CD14-positive monocyte (primary cell): ENCODE measurements around the gene C3orf52. TPM values are rescaled to one million over a fixed set of nuclear protein-coding genes. Genes with fewer than 3 reads are reported as not detected.
A peak's percentile ranks its signal among the peaks of the same experiment; 100 is the strongest.

ENCODE experiments used
- DNase-seq, 3 donors: peaks; one replicate each; pipeline ENCODE4 v3.0.0-alpha.2; 2011 to 2022
- H2AFZ ChIP-seq: 2 replicates; pipeline ENCODE4 v1.6.0; 2012; ENCODE audit warnings: mild to moderate bottlenecking, low read depth, low read length, inconsistent platforms; ENCODE audit not compliant: insufficient read depth, poor library complexity, severe bottlenecking
- H3K27ac ChIP-seq, 2 donors: 1 replicate in 1 of 2; 2 replicates in 1 of 2; pipeline ENCODE4 v1.5.1; 2012 to 2013; ENCODE audit warnings: low read length in 2 of 2, control low read depth in 1 of 2, inconsistent platforms in 1 of 2, low read depth in 1 of 2, mild to moderate bottlenecking in 1 of 2
- H3K27me3 ChIP-seq, 2 donors: one replicate each; pipeline versions ENCODE4 v1.6.0 to v1.6.1; 2011 to 2013; ENCODE audit warnings: low read length in 2 of 2; ENCODE audit not compliant: control insufficient read depth in 2 of 2, insufficient read depth in 2 of 2
- H3K36me3 ChIP-seq, 2 donors: replicated peaks in 1 of 2; 1 replicate in 1 of 2; 2 replicates in 1 of 2; pipeline versions ENCODE4 v1.5.1 to v1.6.1; 2012 to 2013; ENCODE audit warnings: low read length in 2 of 2, control low read depth in 1 of 2, inconsistent platforms in 1 of 2, mild to moderate bottlenecking in 1 of 2; ENCODE audit not compliant: insufficient read depth in 2 of 2, control insufficient read depth in 1 of 2
- H3K4me1 ChIP-seq, 2 donors: 1 replicate in 1 of 2; 2 replicates in 1 of 2; pipeline versions ENCODE4 v1.5.1 to v1.6.1; 2012 to 2013; ENCODE audit warnings: low read length in 2 of 2, control low read depth in 1 of 2, inconsistent platforms in 1 of 2, mild to moderate bottlenecking in 1 of 2, moderate library complexity in 1 of 2; ENCODE audit not compliant: insufficient read depth in 2 of 2, control insufficient read depth in 1 of 2
- H3K4me2 ChIP-seq: replicated peaks from 2 replicates; pipeline ENCODE3; 2012; ENCODE audit warnings: low read length, moderate library complexity, mild to moderate bottlenecking; ENCODE audit not compliant: poor library complexity, severe bottlenecking; ENCODE audit errors: extremely low read depth
- H3K4me3 ChIP-seq, 3 experiments: fragments of 200-600 bp in 1 of 3; sonication (generic) in 1 of 3; replicated peaks in 1 of 3; 1 replicate in 2 of 3; 2 replicates in 1 of 3; pipeline ENCODE4 v1.5.1; 2011 to 2013; ENCODE audit warnings: low read length in 3 of 3, mild to moderate bottlenecking in 3 of 3, control low read depth in 2 of 3, low read depth in 2 of 3, inconsistent platforms in 1 of 3, moderate library complexity in 1 of 3
- H3K79me2 ChIP-seq: 2 replicates; pipeline ENCODE4 v1.6.0; 2012; ENCODE audit warnings: mild to moderate bottlenecking, control low read depth, inconsistent platforms, low read length, moderate library complexity; ENCODE audit not compliant: insufficient read depth
- H3K9ac ChIP-seq: 2 replicates; pipeline ENCODE4 v1.6.0; 2017; ENCODE audit warnings: low read length, mild to moderate bottlenecking; ENCODE audit not compliant: insufficient read depth, poor library complexity, severe bottlenecking
- H3K9me3 ChIP-seq, 2 donors: replicated peaks in 1 of 2; 1 replicate in 1 of 2; 2 replicates in 1 of 2; pipeline versions ENCODE4 v1.5.1 to v1.6.1; 2012 to 2013; ENCODE audit warnings: low read length in 2 of 2, control low read depth in 1 of 2; ENCODE audit not compliant: control insufficient read depth in 1 of 2, insufficient read depth in 1 of 2
- H4K20me1 ChIP-seq: 2 replicates; pipeline ENCODE4 v1.6.0; 2012; ENCODE audit warnings: mild to moderate bottlenecking, low read length, control low read depth, moderate library complexity; ENCODE audit not compliant: insufficient read depth
- H3K27ac Mint-ChIP-seq, 7 donors: one replicate each; pipeline ENCODE4 v1.8.0; 2020; ENCODE audit warnings: mild to moderate bottlenecking in 7 of 7, mixed read lengths in 7 of 7, moderate library complexity in 6 of 7, inconsistent platforms in 2 of 7
- H3K27me3 Mint-ChIP-seq, 3 donors: one replicate each; pipeline ENCODE4 v1.8.0; 2021 to 2022; ENCODE audit warnings: low read depth in 3 of 3, mild to moderate bottlenecking in 3 of 3, mixed read lengths in 3 of 3, moderate library complexity in 3 of 3, inconsistent platforms in 1 of 3
- H3K36me3 Mint-ChIP-seq, 2 donors: one replicate each; pipeline ENCODE4 v1.8.0; 2020; ENCODE audit warnings: mixed read lengths in 2 of 2, inconsistent platforms in 1 of 2, mild to moderate bottlenecking in 1 of 2
- H3K4me1 Mint-ChIP-seq: one replicate; pipeline ENCODE4 v1.8.0; 2020; ENCODE audit warnings: mild to moderate bottlenecking, mixed read lengths
- H3K4me3 Mint-ChIP-seq, 2 donors: one replicate each; pipeline ENCODE4 v1.8.0; 2020; ENCODE audit warnings: mild to moderate bottlenecking in 2 of 2, mixed read lengths in 2 of 2, moderate library complexity in 1 of 2
- H3K9me3 Mint-ChIP-seq, 7 donors: one replicate each; pipeline ENCODE4 v1.8.0; 2020 to 2022; ENCODE audit warnings: mixed read lengths in 7 of 7, mild to moderate bottlenecking in 6 of 7, moderate library complexity in 6 of 7, inconsistent platforms in 2 of 7
- WGBS: methylation state at CpG from one replicate; pipeline ENCODE4 v1.1.5; 2013; ENCODE audit warnings: missing lambda C conversion rate; ENCODE audit not compliant: insufficient coverage; 5-methylcytosine and 5-hydroxymethylcytosine counted together
- intact Hi-C, 2 donors: fragments of 100-400 bp; cut with micrococcal nuclease; formaldehyde crosslinking; loops; one replicate each; pipeline versions ENCODE4 v1.15.0 to v1.15.1; 2023
- polyA plus RNA-seq, 3 donors: library from polyadenylated mRNA; depleted of rRNA in 1 of 3; unstranded in 2 of 3; stranded (reverse) in 1 of 3; fragments of 300-500 nt in 2 of 3; fragments of >200 nt in 1 of 3; fragmentation: Illumina TruSeq in 2 of 3; gene quantifications; 1 replicate in 2 of 3; 2 replicates in 1 of 3; pipeline ENCODE4 v1.2.3, GENCODE V29; 2012 to 2021
- TF ChIP-seq, protein P1 (sequence below): fragments of 200-600 bp; IDR thresholded peaks from one replicate; pipeline ENCODE4 v1.8.0; 2022; ENCODE audit warnings: antibody characterized with exemption, mild to moderate bottlenecking

C3orf52 gene
- polyA plus RNA-seq, 3 donors = not detected

DNA sequence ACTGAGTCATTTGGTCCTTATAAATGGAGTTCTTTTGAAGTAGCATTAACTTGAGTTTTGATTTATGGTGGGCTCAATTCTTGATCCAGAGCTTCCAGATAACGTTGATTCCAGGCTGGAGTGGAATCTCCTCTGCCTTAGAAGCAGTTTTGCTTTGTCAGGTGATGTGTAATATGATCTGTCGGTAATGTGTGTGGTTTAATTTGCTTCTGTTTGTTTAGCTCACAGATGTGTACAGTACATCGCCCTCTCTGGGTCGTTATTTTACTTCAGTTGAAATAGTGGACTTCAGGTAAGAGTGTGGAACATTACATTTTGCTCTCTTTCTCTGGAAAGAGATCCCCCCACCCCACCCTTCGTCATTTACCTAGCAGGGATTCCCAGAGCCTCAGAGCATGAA is 23.1 kb downstream of the C3orf52 start:
- Histone ChIP-seq H3K4me1 (no peaks in the 10 kb centered on the region), H3K9ac (no peak overlapping the region), H4K20me1 (no peaks in the 10 kb centered on the region), H3K27me3 (peaks cover 4 to 9% of the 10 kb centered on the region in 2 donors), H3K79me2 (no peaks in the 10 kb centered on the region), H3K4me2 (no peak overlapping the region), H2AFZ (no peak overlapping the region), H3K36me3 (no peaks in the 10 kb centered on the region), H3K9me3 (no peaks in the 10 kb centered on the region), H3K4me3 (no peak overlapping the region), H3K27ac (no peak overlapping the region)
- DNase-seq = no peak
- Mint-ChIP-seq H3K27ac (peak overlapping the region in 1 of 7 donors; percentile 65), H3K36me3 (no peaks in the 10 kb centered on the region), H3K4me1 (no peaks in the 10 kb centered on the region), H3K4me3 (peak overlapping the region in 1 of 2 donors; percentile 21), H3K27me3 (peaks cover 11 to 27% (median 24%) of the 10 kb centered on the region in 3 donors), H3K9me3 (no peaks in the 10 kb centered on the region)
- intact Hi-C loops = no loop called here
- TF ChIP-seq, protein P1, sequence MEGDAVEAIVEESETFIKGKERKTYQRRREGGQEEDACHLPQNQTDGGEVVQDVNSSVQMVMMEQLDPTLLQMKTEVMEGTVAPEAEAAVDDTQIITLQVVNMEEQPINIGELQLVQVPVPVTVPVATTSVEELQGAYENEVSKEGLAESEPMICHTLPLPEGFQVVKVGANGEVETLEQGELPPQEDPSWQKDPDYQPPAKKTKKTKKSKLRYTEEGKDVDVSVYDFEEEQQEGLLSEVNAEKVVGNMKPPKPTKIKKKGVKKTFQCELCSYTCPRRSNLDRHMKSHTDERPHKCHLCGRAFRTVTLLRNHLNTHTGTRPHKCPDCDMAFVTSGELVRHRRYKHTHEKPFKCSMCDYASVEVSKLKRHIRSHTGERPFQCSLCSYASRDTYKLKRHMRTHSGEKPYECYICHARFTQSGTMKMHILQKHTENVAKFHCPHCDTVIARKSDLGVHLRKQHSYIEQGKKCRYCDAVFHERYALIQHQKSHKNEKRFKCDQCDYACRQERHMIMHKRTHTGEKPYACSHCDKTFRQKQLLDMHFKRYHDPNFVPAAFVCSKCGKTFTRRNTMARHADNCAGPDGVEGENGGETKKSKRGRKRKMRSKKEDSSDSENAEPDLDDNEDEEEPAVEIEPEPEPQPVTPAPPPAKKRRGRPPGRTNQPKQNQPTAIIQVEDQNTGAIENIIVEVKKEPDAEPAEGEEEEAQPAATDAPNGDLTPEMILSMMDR = no peak
- 86% methylated on average over 1 of the region's 5 CpGs for WGBS

DNA sequence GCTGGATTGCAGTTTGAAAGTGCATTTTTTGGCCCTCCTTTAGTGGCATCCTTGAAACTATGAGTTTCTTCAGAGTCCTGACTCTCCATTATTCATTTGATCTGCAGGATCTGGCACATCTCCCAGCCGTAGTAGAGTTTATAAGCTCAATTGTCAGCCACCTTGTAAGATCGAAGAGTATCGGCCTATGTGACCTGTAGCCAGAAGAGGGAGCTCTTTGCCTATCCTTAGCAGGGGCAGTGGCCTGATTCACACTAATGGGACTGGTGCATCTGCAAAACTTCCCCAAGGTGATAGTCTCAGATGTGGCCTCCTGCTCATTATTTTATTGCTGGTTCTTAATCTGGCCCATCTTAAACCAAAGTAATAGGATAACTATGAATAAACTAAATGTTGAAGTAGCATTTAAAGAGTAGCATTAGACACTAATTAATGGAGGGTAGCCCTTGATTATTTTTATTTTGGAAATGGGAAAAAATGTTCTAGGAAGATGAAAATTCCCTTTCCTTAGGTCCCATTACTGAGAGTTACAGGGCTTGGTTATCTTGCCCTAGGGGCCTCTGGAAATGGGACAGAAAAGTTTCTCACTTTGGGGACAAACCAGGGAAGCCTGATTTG is 25.7 kb downstream of the C3orf52 start:
- WGBS = 0% methylated on average over 3 of the region's 3 CpGs
- H3K27ac Mint-ChIP-seq = no peak overlapping the region
- no peaks in the 10 kb centered on the region for H3K9me3 ChIP-seq

More for the DNA sequence above, 25.7 kb downstream of the C3orf52 start:
- no peak overlapping the region for H3K4me3 ChIP-seq
- H2AFZ ChIP-seq = no peak overlapping the region
- H3K4me1 Mint-ChIP-seq = peaks cover 6% of the 10 kb centered on the region
- peaks cover 0 to 1% of the 10 kb centered on the region in 2 donors for H3K4me1 ChIP-seq
- no peaks in the 10 kb centered on the region for H3K36me3 ChIP-seq
- peak; percentile 51 to 68 (median 60) for DNase-seq
- peaks cover 2 to 9% of the 10 kb centered on the region in 2 donors for H3K27me3 ChIP-seq
- no peak overlapping the region for H3K4me2 ChIP-seq
- intact Hi-C loops = loop anchor here (5.0 kb wide), 2 partner anchors 405 to 420 kb away; no protein-coding TSS in a partner anchor
- H3K4me3 Mint-ChIP-seq = no peak overlapping the region
- no peak overlapping the region for H3K9ac ChIP-seq
- no peaks in the 10 kb centered on the region for H3K79me2 ChIP-seq
- H3K36me3 Mint-ChIP-seq = no peaks in the 10 kb centered on the region
- H3K27ac ChIP-seq = no peak overlapping the region
- H3K9me3 Mint-ChIP-seq = no peaks in the 10 kb centered on the region
- TF ChIP-seq, protein P1 = peak; percentile 92
- H4K20me1 ChIP-seq = no peaks in the 10 kb centered on the region
- H3K27me3 Mint-ChIP-seq = peaks cover 9 to 24% (median 12%) of the 10 kb centered on the region in 3 donors
